Gastrocnemius medialis (tissue), 4 donors: ENCODE data around the gene BCL2L13. TPM values are rescaled to one million over a fixed set of nuclear protein-coding genes. Genes with fewer than 3 reads are reported as not detected.

ENCODE experiments used
- ATAC-seq, 2 donors: fragments of 150-250 bp; one replicate each; pipeline ENCODE4 v1.9.1; 2016
- DNase-seq, 2 donors: peaks; one replicate each; pipeline ENCODE4 v3.0.0-alpha.2; 2019
- H3K27ac ChIP-seq, 4 donors: fragments of 200-600 bp; sonication (generic); 1 replicate in 1 of 4; 2 replicates in 3 of 4; pipeline ENCODE4 v1.5.1; 2016 to 2018; ENCODE audit warnings: mild to moderate bottlenecking in 2 of 4, moderate library complexity in 1 of 4
- H3K27me3 ChIP-seq, 3 donors: fragments of 200-600 bp; sonication (generic) in 2 of 3; 1 replicate in 1 of 3; 2 replicates in 2 of 3; pipeline versions ENCODE4 v1.5.1 to v1.6.0; 2016 to 2019; ENCODE audit warnings: mild to moderate bottlenecking in 1 of 3, moderate library complexity in 1 of 3
- H3K36me3 ChIP-seq, 2 donors: fragments of 200-600 bp; sonication (generic) in 1 of 2; one replicate each; pipeline ENCODE4 v1.5.1; 2017 to 2018
- H3K4me1 ChIP-seq, 2 donors: fragments of 200-600 bp; sonication (generic) in 1 of 2; one replicate each; pipeline ENCODE4 v1.5.1; 2016 to 2017; ENCODE audit warnings: mild to moderate bottlenecking in 2 of 2
- H3K4me3 ChIP-seq, 4 donors: fragments of 200-600 bp; sonication (generic) in 3 of 4; 1 replicate in 1 of 4; 2 replicates in 3 of 4; pipeline ENCODE4 v1.5.1; 2016 to 2019; ENCODE audit warnings: mild to moderate bottlenecking in 2 of 4
- H3K9me3 ChIP-seq, 3 donors: fragments of 200-600 bp; sonication (generic) in 2 of 3; 1 replicate in 1 of 3; 2 replicates in 2 of 3; pipeline ENCODE4 v1.5.1; 2016 to 2019
- POLR2A ChIP-seq, 2 donors: fragments of 450-650 bp; IDR thresholded peaks; one replicate each; pipeline ENCODE4 v1.6.1; 2017; ENCODE audit warnings: antibody characterized with exemption in 2 of 2, mild to moderate bottlenecking in 2 of 2, moderate library complexity in 2 of 2
- in situ Hi-C, 4 donors: fragments of 200-750 bp; cut with MboI; loops; one replicate each; pipeline versions ENCODE4 v1.15.0 to v1.8.0; 2017; ENCODE audit warnings: low sequenced_read_pairs in 4 of 4
- intact Hi-C: fragments of 100-400 bp; cut with DNase I; formaldehyde crosslinking; loops from one replicate; pipeline ENCODE4 v1.15.1; 2023; ENCODE audit warnings: low total_unique reads
- total RNA-seq, 4 donors: library from RNA; depleted of rRNA; stranded (reverse); fragments of >200 nt; gene quantifications; one replicate each; pipeline versions ENCODE4 v1.1.0 to v1.2.3, GENCODE V29; 2016
- TF ChIP-seq, protein P1 (sequence below), 5 experiments: fragments of 450-650 bp in 3 of 5; fragments of 200-600 bp in 2 of 5; sonication (generic) in 2 of 5; IDR thresholded peaks in 4 of 5; conservative IDR thresholded peaks in 1 of 5; 1 replicate in 4 of 5; 2 replicates in 1 of 5; pipeline ENCODE4 v1.5.1; 2016 to 2019; ENCODE audit warnings: antibody characterized with exemption in 5 of 5, mild to moderate bottlenecking in 3 of 5, moderate library complexity in 3 of 5

Gene BCL2L13
- total RNA-seq, 4 donors from 2014 or later: 162 to 310 (median 231) TPM

DNA sequence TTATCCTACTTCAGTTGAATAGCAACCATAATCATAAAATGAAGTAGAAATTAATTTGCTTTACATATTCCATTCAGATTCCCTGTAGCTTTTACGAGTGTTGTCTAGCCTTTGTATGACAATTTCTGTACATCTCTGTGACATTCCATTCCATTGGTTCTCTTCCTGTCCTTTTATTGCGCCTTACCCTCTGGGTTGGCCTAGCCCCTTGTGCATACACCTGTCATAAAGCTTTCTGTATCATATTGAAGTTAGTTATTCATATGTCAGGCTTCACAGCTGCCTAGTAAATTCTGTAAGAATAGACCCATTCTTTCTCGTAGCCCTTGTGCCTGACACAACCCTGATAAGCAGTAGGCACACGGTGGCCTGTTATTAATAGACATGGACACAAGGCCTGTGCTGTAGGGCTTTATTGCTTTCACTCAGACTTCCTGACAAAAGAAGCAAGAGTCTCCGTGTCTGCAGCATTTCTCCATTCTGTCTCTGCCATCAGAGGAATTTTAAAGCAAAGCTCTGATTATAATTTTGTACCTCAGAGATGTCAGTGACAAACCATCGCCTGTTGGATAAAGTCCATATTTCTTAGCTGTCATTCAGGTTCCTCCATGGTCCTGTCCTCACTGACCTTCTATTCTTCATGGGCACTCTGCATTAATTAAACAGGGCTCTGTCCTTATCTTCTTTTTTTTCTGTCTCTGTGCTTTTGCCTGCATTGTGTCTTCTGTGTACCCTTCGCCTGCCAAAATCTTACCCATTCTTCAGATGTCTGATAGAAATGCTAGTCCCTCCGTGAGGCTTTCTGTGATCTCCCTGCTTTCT, 86.3 kb downstream of the BCL2L13 start:
- TF ChIP-seq, protein P1, sequence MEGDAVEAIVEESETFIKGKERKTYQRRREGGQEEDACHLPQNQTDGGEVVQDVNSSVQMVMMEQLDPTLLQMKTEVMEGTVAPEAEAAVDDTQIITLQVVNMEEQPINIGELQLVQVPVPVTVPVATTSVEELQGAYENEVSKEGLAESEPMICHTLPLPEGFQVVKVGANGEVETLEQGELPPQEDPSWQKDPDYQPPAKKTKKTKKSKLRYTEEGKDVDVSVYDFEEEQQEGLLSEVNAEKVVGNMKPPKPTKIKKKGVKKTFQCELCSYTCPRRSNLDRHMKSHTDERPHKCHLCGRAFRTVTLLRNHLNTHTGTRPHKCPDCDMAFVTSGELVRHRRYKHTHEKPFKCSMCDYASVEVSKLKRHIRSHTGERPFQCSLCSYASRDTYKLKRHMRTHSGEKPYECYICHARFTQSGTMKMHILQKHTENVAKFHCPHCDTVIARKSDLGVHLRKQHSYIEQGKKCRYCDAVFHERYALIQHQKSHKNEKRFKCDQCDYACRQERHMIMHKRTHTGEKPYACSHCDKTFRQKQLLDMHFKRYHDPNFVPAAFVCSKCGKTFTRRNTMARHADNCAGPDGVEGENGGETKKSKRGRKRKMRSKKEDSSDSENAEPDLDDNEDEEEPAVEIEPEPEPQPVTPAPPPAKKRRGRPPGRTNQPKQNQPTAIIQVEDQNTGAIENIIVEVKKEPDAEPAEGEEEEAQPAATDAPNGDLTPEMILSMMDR (IDR thresholded peaks at IDR 0.05 in 4 of 5, conservative IDR thresholded peaks at IDR 0.05 in 1 of 5): no peak
- no peak for TF ChIP-seq POLR2A (IDR thresholded peaks at IDR 0.05)
- DNase-seq (no peak), ATAC-seq (peak; percentile 81 to 86)
- in situ Hi-C loops: no loop called here
- Histone ChIP-seq H3K36me3 (peaks cover 0 to 38% of the 10 kb centered on the region in 2 donors), H3K4me3 (no peak overlapping the region), H3K27ac (peak overlapping the region; percentile 69 to 84 (median 78)), H3K4me1 (peaks cover 14 to 21% of the 10 kb centered on the region in 2 donors), H3K9me3 (no peaks in the 10 kb centered on the region), H3K27me3 (no peaks in the 10 kb centered on the region)
- intact Hi-C loops: loop anchor here (5.0 kb wide), 1 partner anchor 88 kb away; the partner anchor contains the start of gene BCL2L13

DNA sequence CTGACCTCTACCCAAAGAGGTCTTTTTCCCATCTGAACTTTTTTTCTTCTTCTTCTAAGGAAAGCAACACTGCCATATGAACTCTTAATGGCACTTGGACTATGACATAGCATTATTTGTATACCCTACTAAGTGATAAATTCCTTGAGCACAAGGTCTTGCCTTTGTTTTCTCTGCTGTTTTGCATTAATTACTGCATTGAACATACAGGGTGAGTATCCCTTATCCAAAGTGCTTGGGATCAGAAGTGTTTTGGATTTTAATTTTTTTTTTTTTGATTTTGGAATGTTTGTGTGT, 86.9 kb downstream of the BCL2L13 start:
- Histone ChIP-seq H3K9me3 (no peaks in the 10 kb centered on the region), H3K36me3 (peaks cover 0 to 43% of the 10 kb centered on the region in 2 donors), H3K27ac (peak overlapping the region; percentile 69 to 84 (median 78)), H3K4me1 (peaks cover 14 to 21% of the 10 kb centered on the region in 2 donors), H3K4me3 (no peak overlapping the region), H3K27me3 (no peaks in the 10 kb centered on the region)
- ATAC-seq (no peak), DNase-seq (no peak)
- no peak for TF ChIP-seq POLR2A (IDR thresholded peaks at IDR 0.05)
- TF ChIP-seq, protein P1 (IDR thresholded peaks at IDR 0.05 in 4 of 5, conservative IDR thresholded peaks at IDR 0.05 in 1 of 5): no peak
- intact Hi-C loops (loop anchor here (5.0 kb wide), 1 partner anchor 88 kb away; the partner anchor contains the start of gene BCL2L13), in situ Hi-C loops (no loop called here)

DNA sequence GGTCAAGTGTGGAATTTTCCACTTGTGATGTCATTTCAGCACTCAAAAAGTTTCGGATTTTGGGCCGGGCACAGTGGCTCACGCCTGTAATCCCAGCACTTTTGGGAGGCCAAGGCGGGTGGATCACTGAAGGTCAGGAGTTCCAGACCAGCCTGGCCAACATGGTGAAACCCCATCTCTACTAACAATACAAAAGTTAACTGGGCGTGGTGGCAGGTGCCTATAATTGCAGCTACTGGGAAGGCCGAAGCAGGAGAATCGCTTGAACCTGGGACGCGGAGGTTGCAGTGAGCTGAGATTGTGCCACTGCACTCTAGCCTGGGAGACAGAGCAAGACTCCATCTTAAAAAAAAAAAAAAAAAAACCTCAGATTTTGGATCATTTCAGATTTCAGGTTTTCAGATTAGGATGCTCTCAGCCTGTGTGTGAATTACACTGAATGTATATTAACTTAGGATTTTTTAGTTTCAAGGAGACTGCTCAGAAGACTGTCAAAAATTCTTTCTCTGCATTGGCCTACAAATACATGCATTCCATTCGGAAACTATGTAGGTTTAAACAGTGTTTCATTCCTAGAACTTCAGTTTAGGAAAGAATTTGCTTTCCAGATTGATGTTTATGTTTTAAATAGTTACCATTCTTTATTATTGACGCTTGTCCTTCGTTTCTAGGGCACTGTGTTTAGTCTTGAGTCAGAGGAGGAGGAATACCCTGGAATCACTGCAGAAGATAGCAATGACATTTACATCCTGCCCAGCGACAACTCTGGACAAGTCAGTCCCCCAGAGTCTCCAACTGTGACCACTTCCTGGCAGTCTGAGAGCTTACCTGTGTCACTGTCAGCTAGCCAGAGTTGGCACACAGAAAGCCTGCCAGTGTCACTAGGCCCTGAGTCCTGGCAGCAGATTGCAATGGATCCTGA, 87.7 kb downstream of the BCL2L13 start:
- intact Hi-C loops (loop anchor here (5.0 kb wide), 1 partner anchor 89 kb away; the partner anchor contains the start of gene BCL2L13), in situ Hi-C loops (no loop called here)
- DNase-seq (no peak), ATAC-seq (no peak)
- no peaks in the 10 kb centered on the region for H3K27me3 ChIP-seq
- H3K4me3 ChIP-seq: no peak overlapping the region
- no peak for TF ChIP-seq POLR2A (IDR thresholded peaks at IDR 0.05)
- TF ChIP-seq, protein P1 (IDR thresholded peaks at IDR 0.05 in 4 of 5, conservative IDR thresholded peaks at IDR 0.05 in 1 of 5): no peak
- H3K9me3 ChIP-seq: no peaks in the 10 kb centered on the region
- peaks cover 0 to 48% of the 10 kb centered on the region in 2 donors for H3K36me3 ChIP-seq
- H3K27ac ChIP-seq: peak overlapping the region; percentile 55 to 84 (median 72)
- H3K4me1 ChIP-seq: peaks cover 14 to 21% of the 10 kb centered on the region in 2 donors

DNA sequence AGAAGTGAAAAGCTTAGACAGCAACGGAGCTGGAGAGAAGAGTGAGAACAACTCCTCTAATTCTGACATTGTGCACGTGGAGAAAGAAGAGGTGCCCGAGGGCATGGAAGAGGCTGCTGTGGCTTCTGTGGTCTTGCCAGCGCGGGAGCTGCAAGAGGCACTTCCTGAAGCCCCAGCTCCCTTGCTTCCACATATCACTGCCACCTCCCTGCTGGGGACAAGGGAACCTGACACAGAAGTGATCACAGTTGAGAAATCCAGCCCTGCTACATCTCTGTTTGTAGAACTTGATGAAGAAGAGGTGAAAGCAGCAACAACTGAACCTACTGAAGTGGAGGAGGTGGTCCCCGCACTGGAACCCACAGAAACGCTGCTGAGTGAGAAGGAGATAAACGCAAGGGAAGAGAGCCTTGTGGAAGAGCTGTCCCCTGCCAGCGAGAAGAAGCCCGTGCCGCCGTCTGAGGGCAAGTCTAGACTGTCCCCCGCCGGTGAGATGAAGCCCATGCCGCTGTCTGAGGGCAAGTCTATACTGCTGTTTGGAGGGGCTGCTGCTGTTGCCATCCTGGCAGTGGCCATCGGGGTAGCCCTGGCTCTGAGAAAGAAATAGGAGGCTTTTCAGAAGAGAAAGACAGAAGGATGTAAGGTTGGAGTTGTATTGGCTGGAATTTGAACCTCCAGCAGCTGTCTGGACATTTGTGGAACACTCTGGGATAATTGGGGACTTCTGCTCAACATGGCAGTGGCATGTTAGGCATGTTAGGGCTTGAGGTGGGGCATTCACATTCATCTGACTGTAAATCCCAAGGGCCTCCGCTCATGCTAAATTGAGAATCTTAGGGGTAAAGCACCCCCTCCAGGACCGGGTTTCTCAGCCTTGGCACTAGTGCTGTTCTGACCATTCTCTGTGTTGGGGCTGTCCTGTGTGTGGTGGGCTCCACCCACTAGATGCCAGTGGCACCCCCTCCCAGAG, 88.7 kb downstream of the BCL2L13 start:
- H3K27me3 ChIP-seq: no peaks in the 10 kb centered on the region
- peaks cover 0 to 57% of the 10 kb centered on the region in 2 donors for H3K36me3 ChIP-seq
- DNase-seq (no peak), ATAC-seq (no peak)
- in situ Hi-C loops (no loop called here), intact Hi-C loops (loop anchor here (5.0 kb wide), 1 partner anchor 90 kb away; the partner anchor contains the start of gene BCL2L13)
- peaks cover 14 to 21% of the 10 kb centered on the region in 2 donors for H3K4me1 ChIP-seq
- TF ChIP-seq, protein P1 (IDR thresholded peaks at IDR 0.05 in 4 of 5, conservative IDR thresholded peaks at IDR 0.05 in 1 of 5): no peak
- TF ChIP-seq POLR2A (IDR thresholded peaks at IDR 0.05): no peak
- peak overlapping the region in 2 of 4 donors; percentile 46 to 55 for H3K27ac ChIP-seq
- no peaks in the 10 kb centered on the region for H3K9me3 ChIP-seq
- H3K4me3 ChIP-seq: no peak overlapping the region
